PC-9 (cell line): ENCODE measurements around the gene WSCD1. TPM values are rescaled to one million over a fixed set of nuclear protein-coding genes. Genes with fewer than 3 reads are reported as not detected.

Source experiments
- BruUV-seq: library from RNA; stranded (reverse); fragments of 400-500 nt; replicated peaks from 2 replicates; lab custom pipeline; 2021; lab: Mats Ljungman, UMichigan
- CTCF ChIA-PET: fragments of 300-600 bp; sonication (Branson Sonifier 250); formaldehyde crosslinking; loops from one replicate; lab custom pipeline; 2022; ENCODE audit warnings: antibody characterized with exemption; lab: Charles Lee
- POLR2A ChIA-PET: fragments of 300-600 bp; sonication (Branson Sonifier 250); formaldehyde crosslinking; loops from one replicate; lab custom pipeline; 2022; ENCODE audit warnings: antibody characterized with exemption; ENCODE audit not compliant: unreplicated experiment; lab: Charles Lee
- DNase-seq, 2 experiments: peaks; one replicate each; pipeline versions ENCODE4 v3.0.0 to v3.0.0-alpha.2; 2015 to 2022; ENCODE audit warnings: mixed read lengths in 1 of 2
- H2AFZ ChIP-seq: fragments of 200-600 bp; sonication (generic); 2 replicates; pipeline ENCODE4 v1.8.1; 2017; ENCODE audit warnings: antibody characterized with exemption
- H3F3A ChIP-seq: fragments of 200-600 bp; sonication (generic); 2 replicates; pipeline ENCODE4 v1.8.1; 2017; ENCODE audit warnings: antibody characterized with exemption, mild to moderate bottlenecking, low read depth; ENCODE audit not compliant: insufficient read depth
- H3K27ac ChIP-seq: fragments of 200-600 bp; sonication (generic); 2 replicates; pipeline ENCODE4 v1.6.1; 2016; ENCODE audit warnings: mixed run types
- H3K27me3 ChIP-seq: fragments of 200-600 bp; sonication (generic); 2 replicates; pipeline ENCODE4 v1.6.1; 2016; ENCODE audit warnings: low read depth, mixed run types; ENCODE audit not compliant: insufficient read depth
- H3K36me3 ChIP-seq: fragments of 200-600 bp; sonication (generic); 2 replicates; pipeline ENCODE4 v1.6.1; 2016; ENCODE audit warnings: low read depth, mixed run types
- H3K4me1 ChIP-seq: fragments of 200-600 bp; sonication (generic); replicated peaks from 2 replicates; pipeline ENCODE4 v1.6.1; 2016; ENCODE audit warnings: mixed run types; ENCODE audit not compliant: insufficient read depth
- H3K4me2 ChIP-seq: fragments of 200-600 bp; sonication (generic); 2 replicates; pipeline ENCODE4 v1.6.1; 2017; ENCODE audit warnings: mixed run types
- H3K4me3 ChIP-seq: fragments of 200-600 bp; sonication (generic); 2 replicates; pipeline ENCODE4 v1.6.1; 2016; ENCODE audit warnings: mixed run types
- H3K79me2 ChIP-seq: fragments of 200-600 bp; sonication (generic); 2 replicates; pipeline ENCODE4 v1.6.1; 2017; ENCODE audit warnings: low read depth, mixed run types
- H3K9me2 ChIP-seq: fragments of 200-600 bp; sonication (generic); 2 replicates; pipeline ENCODE4 v1.8.1; 2017; ENCODE audit warnings: mild to moderate bottlenecking; ENCODE audit not compliant: insufficient read depth
- H3K9me3 ChIP-seq: fragments of 200-600 bp; sonication (generic); 2 replicates; pipeline ENCODE4 v1.8.1; 2016; ENCODE audit warnings: low read depth; ENCODE audit not compliant: insufficient read depth
- H4K20me1 ChIP-seq: fragments of 200-600 bp; sonication (generic); 2 replicates; pipeline ENCODE4 v1.8.1; 2017; ENCODE audit not compliant: insufficient read depth
- EZH2 ChIP-seq: fragments of 200-600 bp; sonication (generic); IDR thresholded peaks from 2 replicates; pipeline ENCODE4 v1.8.0; 2017; ENCODE audit warnings: antibody characterized with exemption, low read depth
- intact Hi-C: fragments of 100-400 bp; cut with micrococcal nuclease; formaldehyde crosslinking; loops from one replicate; pipeline ENCODE4 v1.10.0; 2022; ENCODE audit not compliant: unreplicated experiment
- total RNA-seq: library from RNA; stranded (reverse); gene quantifications from 2 replicates; pipeline ENCODE4 v1.2.3, GENCODE V29; 2021
- TF ChIP-seq, protein P1 (sequence below): fragments of 200-600 bp; sonication (generic); conservative IDR thresholded peaks from 2 replicates; pipeline ENCODE4 v1.6.1; 2017; ENCODE audit warnings: mixed run types, antibody characterized with exemption, mild to moderate bottlenecking, moderate library complexity

The WSCD1 gene
- total RNA-seq, 1 experiment from 2014 or later = not detected

DNA sequence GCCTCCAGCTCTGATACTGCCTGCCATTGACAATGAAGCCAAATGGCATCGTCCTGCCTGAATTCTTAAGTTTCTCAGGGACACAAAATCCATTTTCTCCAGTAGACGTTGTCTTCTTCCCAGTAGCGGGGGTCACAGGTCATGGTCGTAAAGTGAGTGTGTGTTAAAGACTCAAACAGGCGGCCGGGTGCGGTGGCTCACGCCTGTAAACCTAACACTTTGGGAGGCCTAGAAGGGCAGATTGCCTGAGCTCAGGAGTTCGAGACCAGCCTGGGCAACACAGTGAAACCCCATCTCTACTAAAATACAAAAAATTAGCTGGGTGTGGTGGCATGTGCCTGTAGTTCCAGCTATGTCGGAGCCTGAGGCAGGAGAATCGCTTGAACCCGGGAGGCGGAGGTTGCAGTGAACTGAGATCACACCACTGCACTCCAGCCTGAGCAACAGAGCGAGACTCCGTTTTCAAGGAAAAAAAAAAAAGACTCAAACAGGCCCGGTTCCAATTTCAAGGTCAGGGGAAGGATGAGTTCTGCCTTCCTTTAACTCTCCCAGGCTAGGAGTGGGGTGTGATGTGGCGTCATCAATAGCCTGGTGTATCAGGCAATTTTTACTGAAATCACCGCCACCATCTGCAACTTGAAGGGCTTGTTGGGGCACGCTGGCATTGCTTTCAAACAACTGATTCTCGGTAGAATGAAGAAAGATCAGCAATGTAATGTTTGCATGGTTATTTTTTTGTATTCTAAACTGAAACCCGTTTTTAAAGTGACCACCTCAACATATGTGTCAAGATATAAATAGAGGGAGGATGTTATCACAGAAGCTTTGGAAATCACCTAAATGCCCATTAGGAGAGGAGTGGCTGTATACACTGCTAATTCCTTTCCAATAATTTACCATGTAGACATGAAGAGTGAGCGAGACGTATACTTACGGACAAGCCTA lies 91.0 kb downstream of the WSCD1 start:
- no TSS peak for BruUV-seq
- H3K27me3 ChIP-seq = peaks cover 97% of the 10 kb centered on the region
- CTCF ChIA-PET = no interaction called here

DNA sequence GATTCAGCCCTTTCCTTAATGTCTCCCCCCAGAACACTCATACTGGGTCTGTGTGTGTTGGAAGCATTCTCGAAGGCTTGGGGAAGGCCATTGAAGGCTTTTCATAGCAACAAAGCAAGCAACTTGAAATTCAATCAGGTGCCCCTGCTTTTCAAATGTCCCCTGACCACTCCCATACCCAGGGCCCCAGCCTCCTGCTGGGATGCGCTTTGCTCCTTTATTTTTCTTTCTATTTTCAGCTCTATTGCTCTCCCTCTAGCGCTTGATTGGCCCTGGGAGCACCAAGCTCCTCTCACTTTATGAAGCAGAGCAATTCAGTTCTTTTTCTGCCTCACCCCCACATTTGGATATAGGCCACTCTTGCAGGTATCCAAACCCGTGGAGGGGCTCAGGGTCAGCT lies 92.0 kb downstream of the WSCD1 start:
- no peak overlapping the region for H3K4me3 ChIP-seq
- ChIA-PET POLR2A (no interaction called here), CTCF (no interaction called here)
- no peak for DNase-seq
- no peaks in the 10 kb centered on the region for H3K9me2 ChIP-seq
- H2AFZ ChIP-seq = no peak overlapping the region
- H3K79me2 ChIP-seq = no peaks in the 10 kb centered on the region
- no peak overlapping the region for H3K4me2 ChIP-seq
- H3K36me3 ChIP-seq = no peaks in the 10 kb centered on the region
- peaks cover 97% of the 10 kb centered on the region for H3K27me3 ChIP-seq
- no peak overlapping the region for H3K27ac ChIP-seq
- H3K4me1 ChIP-seq = no peaks in the 10 kb centered on the region
- TF ChIP-seq, protein P1, sequence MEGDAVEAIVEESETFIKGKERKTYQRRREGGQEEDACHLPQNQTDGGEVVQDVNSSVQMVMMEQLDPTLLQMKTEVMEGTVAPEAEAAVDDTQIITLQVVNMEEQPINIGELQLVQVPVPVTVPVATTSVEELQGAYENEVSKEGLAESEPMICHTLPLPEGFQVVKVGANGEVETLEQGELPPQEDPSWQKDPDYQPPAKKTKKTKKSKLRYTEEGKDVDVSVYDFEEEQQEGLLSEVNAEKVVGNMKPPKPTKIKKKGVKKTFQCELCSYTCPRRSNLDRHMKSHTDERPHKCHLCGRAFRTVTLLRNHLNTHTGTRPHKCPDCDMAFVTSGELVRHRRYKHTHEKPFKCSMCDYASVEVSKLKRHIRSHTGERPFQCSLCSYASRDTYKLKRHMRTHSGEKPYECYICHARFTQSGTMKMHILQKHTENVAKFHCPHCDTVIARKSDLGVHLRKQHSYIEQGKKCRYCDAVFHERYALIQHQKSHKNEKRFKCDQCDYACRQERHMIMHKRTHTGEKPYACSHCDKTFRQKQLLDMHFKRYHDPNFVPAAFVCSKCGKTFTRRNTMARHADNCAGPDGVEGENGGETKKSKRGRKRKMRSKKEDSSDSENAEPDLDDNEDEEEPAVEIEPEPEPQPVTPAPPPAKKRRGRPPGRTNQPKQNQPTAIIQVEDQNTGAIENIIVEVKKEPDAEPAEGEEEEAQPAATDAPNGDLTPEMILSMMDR = no peak
- TF ChIP-seq EZH2 = no peak
- BruUV-seq = no TSS peak
- intact Hi-C loops = no loop called here
- no peaks in the 10 kb centered on the region for H3K9me3 ChIP-seq
- H3F3A ChIP-seq = no peaks in the 10 kb centered on the region
- H4K20me1 ChIP-seq = no peaks in the 10 kb centered on the region

More for the DNA sequence above, 91.0 kb downstream of the WSCD1 start:
- H3K36me3 ChIP-seq = no peaks in the 10 kb centered on the region
- H3K27ac ChIP-seq = no peak overlapping the region
- no peaks in the 10 kb centered on the region for H3F3A ChIP-seq
- no peaks in the 10 kb centered on the region for H4K20me1 ChIP-seq
- H3K9me2 ChIP-seq = no peaks in the 10 kb centered on the region
- no peaks in the 10 kb centered on the region for H3K4me1 ChIP-seq
- no peak for DNase-seq
- no peaks in the 10 kb centered on the region for H3K9me3 ChIP-seq
- H3K79me2 ChIP-seq = no peaks in the 10 kb centered on the region
- no peak overlapping the region for H2AFZ ChIP-seq
- TF ChIP-seq EZH2 = no peak
- TF ChIP-seq, protein P1 = no peak
- H3K4me2 ChIP-seq = no peak overlapping the region
- H3K4me3 ChIP-seq = no peak overlapping the region
- intact Hi-C loops = no loop called here
- POLR2A ChIA-PET = no interaction called here

DNA sequence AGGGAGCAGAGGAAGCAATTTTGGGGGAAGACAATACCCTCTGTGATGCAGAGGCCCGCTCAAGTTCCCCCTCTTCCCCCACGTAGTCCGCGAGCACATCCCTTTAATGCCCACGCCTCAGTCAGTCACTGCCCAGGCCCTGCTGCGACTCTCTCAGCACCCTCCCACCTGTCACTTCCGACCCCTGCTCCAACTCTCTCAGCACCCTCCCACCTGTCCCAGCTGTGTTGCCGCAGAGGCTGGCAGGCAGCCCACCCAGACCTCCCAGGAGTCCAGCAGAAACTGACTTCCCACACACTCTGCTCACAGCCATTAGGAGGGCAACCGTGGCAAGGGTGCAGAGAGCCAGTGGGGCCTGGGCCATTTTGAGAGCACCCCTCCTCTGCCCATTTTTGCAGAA lies 92.7 kb downstream of the WSCD1 start:
- no peak for DNase-seq
- no peak overlapping the region for H2AFZ ChIP-seq
- no peaks in the 10 kb centered on the region for H3K79me2 ChIP-seq
- no peak overlapping the region for H3K27ac ChIP-seq
- no peaks in the 10 kb centered on the region for H3K4me1 ChIP-seq
- no peaks in the 10 kb centered on the region for H4K20me1 ChIP-seq
- no peaks in the 10 kb centered on the region for H3K9me3 ChIP-seq
- no peaks in the 10 kb centered on the region for H3K9me2 ChIP-seq
- intact Hi-C loops = no loop called here
- ChIA-PET POLR2A (no interaction called here), CTCF (no interaction called here)
- H3K27me3 ChIP-seq = peaks cover 97% of the 10 kb centered on the region
- H3K4me2 ChIP-seq = no peak overlapping the region
- H3K36me3 ChIP-seq = no peaks in the 10 kb centered on the region
- H3K4me3 ChIP-seq = no peak overlapping the region
- H3F3A ChIP-seq = no peaks in the 10 kb centered on the region
- TF ChIP-seq, protein P1 = no peak
- no peak for TF ChIP-seq EZH2
- no TSS peak for BruUV-seq
